Esophagus squamous epithelium (tissue), 4 donors: ENCODE results near the gene FLNB.

Experiments used
- POLR2A ChIP-seq, 4 donors: fragments of 450-650 bp; IDR thresholded peaks; one replicate each; pipeline ENCODE4 v1.6.1; 2017; ENCODE audit warnings: antibody characterized with exemption in 4 of 4, mild to moderate bottlenecking in 4 of 4, moderate library complexity in 3 of 4
- TF ChIP-seq, protein P1 (sequence below), 6 experiments: fragments of 450-650 bp in 4 of 6; fragments of 200-600 bp in 2 of 6; sonication (generic) in 2 of 6; IDR thresholded peaks; one replicate each; pipeline ENCODE4 v1.5.1; 2016 to 2019; ENCODE audit warnings: antibody characterized with exemption in 6 of 6, mild to moderate bottlenecking in 4 of 6, moderate library complexity in 4 of 6

DNA sequence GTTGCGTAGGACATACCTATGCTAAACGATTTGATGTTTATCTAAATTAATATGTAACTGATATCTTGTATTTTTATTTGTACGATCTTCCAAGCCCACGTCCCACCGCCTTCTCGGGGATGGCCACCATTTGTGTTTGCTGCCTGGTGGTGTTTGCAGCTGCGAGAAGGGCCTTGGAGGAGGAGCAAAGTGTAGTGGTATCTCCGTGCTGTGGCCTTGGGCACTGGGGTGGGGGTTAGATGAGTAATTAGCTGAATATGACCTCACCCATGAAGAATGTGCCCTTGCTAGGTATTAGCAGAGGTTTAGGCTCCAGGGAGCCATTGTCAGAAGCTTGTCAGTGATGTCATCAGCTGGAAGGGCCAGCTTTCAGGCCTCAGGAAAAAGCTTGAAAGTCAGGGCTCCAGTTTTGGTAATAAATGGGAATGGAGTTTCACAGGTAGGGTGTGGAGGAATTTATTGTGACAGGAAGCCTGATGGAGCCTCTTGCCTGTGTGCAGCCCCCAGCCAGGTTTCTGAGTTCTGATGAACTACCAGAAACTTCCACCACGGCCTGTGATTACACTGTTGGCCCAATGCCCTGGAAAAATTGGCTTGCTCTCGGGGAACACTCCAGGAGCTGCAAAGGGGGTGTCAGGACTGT lies 41.0 kb downstream of the FLNB start:
- TF ChIP-seq, protein P1, sequence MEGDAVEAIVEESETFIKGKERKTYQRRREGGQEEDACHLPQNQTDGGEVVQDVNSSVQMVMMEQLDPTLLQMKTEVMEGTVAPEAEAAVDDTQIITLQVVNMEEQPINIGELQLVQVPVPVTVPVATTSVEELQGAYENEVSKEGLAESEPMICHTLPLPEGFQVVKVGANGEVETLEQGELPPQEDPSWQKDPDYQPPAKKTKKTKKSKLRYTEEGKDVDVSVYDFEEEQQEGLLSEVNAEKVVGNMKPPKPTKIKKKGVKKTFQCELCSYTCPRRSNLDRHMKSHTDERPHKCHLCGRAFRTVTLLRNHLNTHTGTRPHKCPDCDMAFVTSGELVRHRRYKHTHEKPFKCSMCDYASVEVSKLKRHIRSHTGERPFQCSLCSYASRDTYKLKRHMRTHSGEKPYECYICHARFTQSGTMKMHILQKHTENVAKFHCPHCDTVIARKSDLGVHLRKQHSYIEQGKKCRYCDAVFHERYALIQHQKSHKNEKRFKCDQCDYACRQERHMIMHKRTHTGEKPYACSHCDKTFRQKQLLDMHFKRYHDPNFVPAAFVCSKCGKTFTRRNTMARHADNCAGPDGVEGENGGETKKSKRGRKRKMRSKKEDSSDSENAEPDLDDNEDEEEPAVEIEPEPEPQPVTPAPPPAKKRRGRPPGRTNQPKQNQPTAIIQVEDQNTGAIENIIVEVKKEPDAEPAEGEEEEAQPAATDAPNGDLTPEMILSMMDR (IDR thresholded peaks at IDR 0.05), result no peak
- TF ChIP-seq POLR2A (IDR thresholded peaks at IDR 0.05), result no peak
